Measurements from ENCODE around the gene ZNF568.

ZNF568 gene

GRCh38 chr19:37007587-37008220 lies 91.6 kb downstream of the ZNF568 start:
- DNase-seq, result peak; percentile 82

DNA sequence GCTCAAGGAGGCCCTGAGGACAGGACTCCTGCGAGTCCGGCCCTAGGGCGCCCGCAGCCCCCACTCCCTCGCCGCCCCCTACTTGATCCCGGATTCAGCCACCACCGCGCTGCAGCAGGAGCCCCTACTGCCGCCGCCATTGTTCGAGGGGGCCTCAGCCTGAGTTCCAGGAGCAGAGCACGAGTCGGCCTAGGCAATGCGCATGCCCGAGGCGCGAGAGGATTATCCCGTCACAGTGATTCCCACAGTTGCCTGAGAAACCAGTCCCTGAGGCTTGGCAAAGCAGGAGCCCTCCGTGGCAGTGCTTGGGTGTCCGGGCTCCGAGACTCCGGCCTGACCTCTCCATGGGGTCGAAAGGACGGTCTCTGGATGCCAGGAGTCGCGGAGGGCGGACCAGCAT lies 93.7 kb downstream of the ZNF568 start:
- no peak for DNase-seq

DNA sequence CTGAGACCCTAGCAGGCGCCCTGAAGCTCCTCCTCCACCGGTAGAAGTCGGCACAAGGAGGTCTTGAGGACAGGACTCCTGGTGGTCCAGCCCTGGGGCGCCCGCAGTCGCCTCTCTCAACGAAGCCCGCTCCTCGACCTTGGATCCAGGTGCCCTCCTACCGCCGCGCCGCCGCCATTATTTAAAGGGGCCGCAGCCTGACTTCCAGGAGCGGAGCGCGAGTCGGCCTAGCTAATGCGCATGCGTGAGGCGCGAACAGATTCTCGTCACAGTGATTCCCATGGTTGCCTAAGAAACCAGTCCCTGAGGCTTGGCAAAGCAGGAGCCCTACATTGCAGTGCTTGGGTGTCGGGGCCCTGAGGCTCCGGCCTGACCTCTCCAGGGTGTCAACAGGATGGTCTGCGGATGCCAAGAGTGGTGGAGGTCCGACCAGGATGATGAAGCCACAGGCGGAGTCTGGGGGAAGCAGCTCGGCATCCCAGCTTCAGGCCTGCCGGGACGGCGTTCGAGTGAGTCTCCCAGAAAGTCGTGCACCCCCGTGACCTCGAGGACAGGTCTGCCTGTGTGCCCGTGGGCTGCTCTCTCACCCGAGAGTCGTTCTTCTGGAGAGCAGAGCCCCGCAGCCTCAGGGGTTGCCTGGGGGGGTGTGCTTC lies 96.1 kb downstream of the ZNF568 start:
- DNase-seq, result no peak

GRCh38 chr19:37014456-37014855 lies 98.3 kb downstream of the ZNF568 start:
- no peak for DNase-seq

GRCh38 chr19:37045140-37045539 lies 129.0 kb downstream of the ZNF568 start:
- DNase-seq, result no peak
